Left forelimb (tissue), 1 donor: Measurements from ENCODE around the gene TAF3.
"Not testable (repeated sequence)": the region's sequence is repeated elsewhere in the genome, so short reads cannot be mapped to it uniquely, and the experiment has no call there.

Source experiments
- DNase-seq: peaks from one replicate; pipeline ENCODE4 v3.0.0-alpha.2; 2018; ENCODE audit warnings: low spot score

The TAF3 gene

DNA sequence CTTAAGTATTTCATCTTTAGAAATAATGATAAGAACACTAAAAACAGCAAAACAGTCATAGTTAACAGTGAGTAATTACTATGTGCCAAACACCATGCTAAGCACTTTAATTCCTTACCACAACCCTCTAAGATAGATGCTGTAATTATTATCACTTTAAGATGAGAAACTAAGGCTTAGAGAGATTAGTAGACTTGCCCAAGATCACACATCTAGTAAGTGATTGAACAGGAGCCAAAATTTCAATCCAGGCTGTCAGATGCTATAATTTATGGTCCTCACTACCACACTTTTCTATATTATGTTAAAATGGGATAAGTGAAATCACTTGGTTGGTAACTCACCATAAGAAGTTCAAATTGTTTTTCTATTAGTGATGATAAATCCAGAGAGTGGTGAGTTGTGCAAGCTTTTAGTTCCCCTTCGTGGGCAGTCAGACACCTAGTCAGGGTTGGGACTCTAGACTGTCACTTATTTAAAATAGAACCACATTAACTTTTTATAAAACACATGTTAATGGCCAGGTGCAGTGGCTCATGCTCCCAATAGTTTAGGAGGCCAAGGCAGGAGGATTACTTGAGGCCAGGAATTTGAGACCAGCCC, 150.3 kb downstream of the TAF3 start:
- no peak for DNase-seq

GRCh38 chr10:7969623-7970022, 151.3 kb downstream of the TAF3 start:
- no peak for DNase-seq

DNA sequence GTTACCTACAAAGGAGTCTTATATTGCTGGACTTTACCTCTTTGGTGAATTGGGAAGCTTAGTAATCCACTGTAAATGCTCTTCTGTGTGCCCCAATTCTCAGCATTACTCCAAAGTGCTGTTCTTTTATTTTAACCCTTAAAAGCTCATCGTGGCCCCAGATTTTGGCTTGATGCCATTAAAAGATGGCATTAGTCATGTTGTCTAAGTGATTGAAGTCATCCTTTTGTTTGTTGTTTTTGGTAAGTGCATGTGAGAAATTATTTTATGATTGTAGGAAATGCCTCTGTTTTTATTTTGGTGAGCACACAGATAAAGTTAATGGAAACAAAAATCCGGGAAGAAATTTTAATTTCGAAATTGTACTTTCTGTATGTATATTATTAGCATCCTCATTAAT, 153.6 kb downstream of the TAF3 start:
- DNase-seq: no peak

DNA sequence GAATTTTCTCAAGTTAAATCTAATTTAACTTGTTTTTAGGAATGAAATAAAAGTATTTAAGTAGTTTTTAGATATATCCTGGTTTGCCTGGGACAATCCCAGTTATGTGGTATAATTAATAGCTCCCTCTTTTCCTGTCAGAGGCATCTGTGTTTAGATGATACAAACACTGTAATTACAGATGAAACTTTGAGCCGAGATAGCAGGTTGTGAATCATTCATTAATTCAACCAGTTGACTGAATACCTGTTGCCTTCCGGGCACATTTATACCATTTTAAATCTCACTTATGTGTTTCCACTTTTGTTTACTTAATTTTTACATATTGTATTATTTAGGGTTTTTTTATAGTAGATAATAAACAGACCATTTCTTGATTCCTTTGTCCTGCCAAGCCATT, 154.1 kb downstream of the TAF3 start:
- DNase-seq: no peak

DNA sequence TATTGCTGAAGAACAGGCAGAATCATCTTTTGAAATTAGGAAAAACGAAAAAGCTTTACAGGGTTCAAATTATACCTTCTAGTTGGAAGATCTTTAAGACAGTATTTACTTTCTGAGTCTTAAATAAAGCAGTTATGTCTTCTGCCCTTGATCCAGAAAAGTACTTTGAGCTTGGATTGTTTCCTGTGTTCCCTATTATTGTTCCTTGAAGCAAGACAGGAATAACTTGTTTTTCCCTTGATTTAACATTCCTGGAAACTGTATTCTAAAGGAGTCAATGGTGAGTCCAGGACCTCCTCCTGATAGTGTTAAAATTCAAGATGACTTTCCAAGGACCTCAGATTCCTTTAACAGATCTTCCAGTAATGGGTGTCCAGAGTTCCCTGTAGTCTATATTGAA, 161.9 kb downstream of the TAF3 start:
- DNase-seq: no peak

DNA sequence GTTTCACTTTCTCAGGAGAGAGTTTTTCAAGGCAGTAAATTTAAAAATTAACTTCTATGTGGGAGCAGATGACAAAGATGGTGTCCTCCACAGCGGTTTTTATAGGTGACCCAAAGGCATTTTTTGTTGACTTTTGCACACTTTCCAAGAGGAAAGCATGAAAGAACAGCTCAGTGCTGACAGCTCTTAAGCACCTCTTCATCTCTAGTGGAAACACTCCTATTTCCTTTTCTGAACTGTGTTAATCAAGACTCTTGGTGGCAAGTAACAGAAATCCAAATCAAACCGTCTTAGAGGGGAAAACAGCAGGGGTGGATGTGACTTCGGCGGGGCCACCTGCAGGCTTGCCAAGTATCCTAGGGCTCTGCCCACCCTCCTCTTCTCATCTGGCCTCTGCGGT, 164.4 kb downstream of the TAF3 start:
- no peak for DNase-seq

GRCh38 chr10:7984325-7984724, 166.0 kb downstream of the TAF3 start:
- no peak for DNase-seq

DNA sequence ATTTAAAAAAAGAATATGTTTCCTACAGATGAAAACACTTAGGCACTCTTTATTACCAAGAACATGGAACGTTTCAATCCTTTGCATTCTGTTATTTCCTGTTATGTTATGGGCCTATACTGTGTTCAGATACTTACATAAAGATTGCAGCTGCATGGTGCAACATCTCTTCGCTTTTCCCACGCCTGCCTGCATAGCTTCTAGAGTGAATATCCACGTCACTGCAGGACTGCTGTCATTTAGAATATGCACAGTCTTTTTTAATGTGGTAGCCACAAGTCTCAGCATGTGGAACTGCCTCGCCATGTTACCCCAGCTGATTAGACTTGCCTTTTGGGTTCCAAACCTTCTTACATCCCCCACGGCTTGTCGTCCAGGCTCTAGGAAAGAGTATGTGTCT, 166.6 kb downstream of the TAF3 start:
- no peak for DNase-seq

GRCh38 chr10:7986851-7987250, 168.5 kb downstream of the TAF3 start:
- DNase-seq: no peak

DNA sequence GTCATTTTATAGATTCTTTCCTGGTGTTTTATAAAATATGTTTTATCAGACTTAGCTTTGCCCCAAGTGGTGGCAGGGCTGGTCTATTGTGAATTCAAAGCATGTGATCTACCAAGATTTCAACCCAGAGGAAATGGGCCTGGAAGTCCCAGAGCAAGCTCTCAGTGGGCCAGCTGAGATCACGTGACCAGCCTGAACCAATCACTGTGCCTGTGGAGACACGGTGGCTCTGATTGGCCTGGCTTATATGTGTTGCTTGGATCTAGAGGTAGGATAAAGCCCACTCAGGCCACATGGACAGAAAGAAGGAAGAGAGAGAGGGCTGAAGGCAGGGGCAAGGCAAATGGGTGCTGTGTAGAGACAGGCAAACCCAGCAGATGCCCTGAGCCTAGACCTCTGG, 170.7 kb downstream of the TAF3 start:
- DNase-seq: no peak

DNA sequence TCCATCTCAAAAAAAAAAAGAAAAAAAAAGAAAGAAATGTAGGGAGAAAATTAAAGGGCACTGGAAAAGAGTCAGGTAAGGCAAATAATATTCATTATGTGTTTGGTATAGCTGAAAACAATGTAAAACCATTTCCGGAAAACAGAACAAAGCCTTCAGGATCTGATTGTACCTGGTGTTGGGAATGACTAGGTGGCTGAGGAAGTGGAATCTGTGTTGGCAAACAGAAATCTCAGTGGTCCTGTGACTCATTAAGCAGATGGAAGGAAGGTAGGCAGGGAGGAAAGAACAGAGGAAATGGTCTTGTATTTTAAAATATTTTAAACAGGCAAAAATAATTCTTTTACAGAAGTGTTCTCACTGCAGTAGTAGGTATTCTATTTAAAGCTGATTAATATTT, 180.5 kb downstream of the TAF3 start:
- no peak for DNase-seq

- no peak for DNase-seq
These were observed 186.2 kb downstream of the TAF3 start for GRCh38 chr10:8004469-8005000.

DNA sequence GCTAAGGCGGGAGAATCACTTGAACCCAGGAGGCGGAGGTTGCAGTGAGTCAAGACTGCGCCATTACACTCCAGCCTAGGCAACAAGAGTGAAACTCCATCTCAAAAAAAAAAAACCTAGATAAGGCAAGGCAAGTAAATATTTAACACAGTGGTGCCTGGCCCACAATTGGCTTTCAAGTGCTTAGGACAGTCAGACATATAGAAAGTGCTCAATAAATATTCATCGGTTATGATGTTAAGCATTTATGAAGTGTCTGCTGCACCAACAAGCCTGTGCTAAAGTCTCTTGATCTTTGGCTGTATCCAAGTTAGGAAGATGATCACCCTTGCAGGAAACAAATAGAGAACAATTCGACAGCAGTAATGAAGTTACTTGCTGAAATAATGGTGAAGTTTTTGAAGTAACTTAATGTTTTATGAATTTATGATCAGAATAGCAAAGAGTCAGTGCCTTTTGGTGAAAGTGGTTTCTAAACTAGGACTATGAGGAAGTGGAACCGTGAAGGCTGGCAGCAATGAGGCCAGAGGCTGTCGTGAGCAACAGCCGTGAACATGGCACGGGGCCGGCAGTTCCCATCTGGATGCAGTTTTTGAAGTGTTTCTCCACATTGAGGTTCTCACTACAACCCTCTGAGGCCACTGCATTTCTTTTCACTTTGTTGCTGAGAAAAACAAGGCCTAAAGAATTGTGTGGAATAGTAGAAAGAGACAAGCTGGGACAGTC, 188.1 kb downstream of the TAF3 start:
- DNase-seq: no peak

DNA sequence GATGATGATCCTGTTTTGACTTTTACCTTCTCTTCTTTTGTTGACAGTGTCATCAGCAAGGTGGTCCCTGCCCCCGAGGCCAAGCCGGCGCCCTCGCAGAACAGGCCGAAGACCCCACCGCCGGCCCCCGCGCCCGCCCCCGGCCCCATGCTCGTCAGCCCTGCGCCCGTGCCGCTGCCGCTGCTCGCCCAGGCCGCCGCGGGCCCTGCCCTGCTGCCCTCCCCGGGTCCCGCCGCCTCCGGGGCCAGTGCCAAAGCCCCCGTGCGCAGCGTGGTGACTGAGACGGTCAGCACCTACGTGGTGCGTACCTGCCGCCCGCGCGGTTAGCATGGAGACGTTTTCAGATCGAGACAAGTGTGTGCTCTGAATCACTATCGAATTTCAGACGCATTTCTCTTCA, 190.7 kb downstream of the TAF3 start:
- DNase-seq: no peak

- DNase-seq: no peak
These were observed 194.7 kb downstream of the TAF3 start for GRCh38 chr10:8013006-8013405.

DNA sequence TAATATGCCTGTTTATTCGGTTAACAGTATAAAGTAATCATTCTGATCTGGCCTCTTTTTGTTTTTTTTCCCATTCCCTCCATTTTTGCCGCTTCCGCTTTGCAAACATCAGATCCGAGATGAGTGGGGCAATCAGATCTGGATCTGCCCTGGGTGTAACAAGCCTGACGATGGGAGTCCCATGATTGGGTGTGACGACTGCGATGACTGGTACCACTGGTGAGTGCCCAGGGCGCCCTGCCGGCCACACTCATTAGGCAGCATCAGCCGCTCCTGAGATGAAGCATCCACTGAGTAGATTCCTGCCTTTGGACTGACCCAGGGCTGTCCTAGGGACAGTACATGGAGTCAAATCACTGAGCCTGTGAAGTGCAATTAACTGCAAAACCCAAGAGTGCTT, 195.3 kb downstream of the TAF3 start:
- DNase-seq: no peak

- no peak for DNase-seq
These were observed 196.3 kb downstream of the TAF3 start for GRCh38 chr10:8014649-8015048.

- DNase-seq: no peak
These were observed 199.0 kb downstream of the TAF3 start for GRCh38 chr10:8017277-8017676.

DNA sequence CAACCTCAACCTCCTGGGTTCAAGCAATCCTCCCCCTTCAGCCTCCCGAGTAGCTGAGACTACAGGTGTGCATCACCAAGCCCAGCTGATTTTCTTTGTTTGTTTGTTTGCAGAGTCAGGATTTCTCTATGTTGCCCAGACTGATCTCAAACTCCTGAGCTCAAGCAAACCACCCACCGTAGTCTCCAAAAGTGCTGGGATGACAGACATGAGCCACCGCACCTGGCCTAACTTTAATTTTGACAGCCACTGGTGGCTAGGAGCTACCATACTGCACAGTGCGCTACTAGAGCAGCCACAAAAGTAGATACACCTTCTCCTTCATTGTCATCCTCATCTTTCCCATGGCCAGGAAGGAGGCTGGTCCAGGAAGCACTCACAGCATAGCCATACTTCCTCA, 205.0 kb downstream of the TAF3 start:
- DNase-seq: no peak

- no peak for DNase-seq
These were observed 205.5 kb downstream of the TAF3 start for GRCh38 chr10:8023851-8024250.

DNA sequence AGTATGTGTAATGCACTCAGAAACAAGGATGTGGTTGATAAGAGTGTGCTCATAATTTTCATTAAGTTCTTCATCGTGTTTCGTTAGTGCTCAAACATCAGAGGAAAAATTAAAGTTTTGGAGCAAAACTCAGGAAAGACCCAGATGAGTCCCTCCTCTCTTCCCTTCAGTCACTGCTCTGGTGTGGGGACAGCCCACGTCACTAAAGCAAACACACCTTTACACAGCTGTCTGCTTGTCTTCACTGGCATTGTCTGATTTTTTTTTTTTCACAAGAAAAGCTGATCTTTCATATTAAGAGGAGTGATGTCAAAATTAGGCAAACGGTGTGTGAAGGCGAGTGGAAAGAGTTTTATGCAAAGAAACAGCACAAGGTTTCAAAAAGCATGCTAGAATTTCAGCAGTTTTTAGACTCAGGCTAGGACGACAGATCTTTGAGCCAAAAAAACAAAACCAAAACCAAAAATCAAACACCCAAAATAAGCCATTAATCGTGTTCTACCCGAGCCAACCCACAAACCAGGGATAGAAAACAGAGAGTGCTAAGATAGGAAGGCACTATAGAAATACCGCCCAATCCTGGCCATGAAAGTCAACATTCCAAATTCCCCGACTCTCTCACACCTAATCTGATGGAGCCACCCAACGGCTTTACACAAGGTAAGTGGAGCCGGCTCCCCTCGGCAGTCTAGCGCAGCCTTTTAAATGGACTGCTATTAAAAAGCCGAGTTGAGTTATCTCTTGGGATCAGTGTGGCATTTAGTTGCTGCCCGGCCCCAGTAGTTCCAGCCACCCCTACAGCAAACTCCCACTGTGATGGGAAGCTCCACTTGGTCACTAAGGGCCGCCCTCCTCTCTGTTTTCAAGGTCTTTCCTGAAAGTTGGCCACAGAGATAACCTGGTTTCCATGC, 208.3 kb downstream of the TAF3 start:
- no peak for DNase-seq

- not testable (repeated sequence) for DNase-seq
These were observed 212.9 kb downstream of the TAF3 start for GRCh38 chr10:8031211-8031610.

- no peak for DNase-seq
These were observed 214.3 kb downstream of the TAF3 start for GRCh38 chr10:8032558-8032957.
